Measurements from ENCODE around the gene NEB. TPM values are rescaled to one million over a fixed set of nuclear protein-coding genes. Genes with fewer than 3 reads are reported as not detected.

The NEB gene, protein sequence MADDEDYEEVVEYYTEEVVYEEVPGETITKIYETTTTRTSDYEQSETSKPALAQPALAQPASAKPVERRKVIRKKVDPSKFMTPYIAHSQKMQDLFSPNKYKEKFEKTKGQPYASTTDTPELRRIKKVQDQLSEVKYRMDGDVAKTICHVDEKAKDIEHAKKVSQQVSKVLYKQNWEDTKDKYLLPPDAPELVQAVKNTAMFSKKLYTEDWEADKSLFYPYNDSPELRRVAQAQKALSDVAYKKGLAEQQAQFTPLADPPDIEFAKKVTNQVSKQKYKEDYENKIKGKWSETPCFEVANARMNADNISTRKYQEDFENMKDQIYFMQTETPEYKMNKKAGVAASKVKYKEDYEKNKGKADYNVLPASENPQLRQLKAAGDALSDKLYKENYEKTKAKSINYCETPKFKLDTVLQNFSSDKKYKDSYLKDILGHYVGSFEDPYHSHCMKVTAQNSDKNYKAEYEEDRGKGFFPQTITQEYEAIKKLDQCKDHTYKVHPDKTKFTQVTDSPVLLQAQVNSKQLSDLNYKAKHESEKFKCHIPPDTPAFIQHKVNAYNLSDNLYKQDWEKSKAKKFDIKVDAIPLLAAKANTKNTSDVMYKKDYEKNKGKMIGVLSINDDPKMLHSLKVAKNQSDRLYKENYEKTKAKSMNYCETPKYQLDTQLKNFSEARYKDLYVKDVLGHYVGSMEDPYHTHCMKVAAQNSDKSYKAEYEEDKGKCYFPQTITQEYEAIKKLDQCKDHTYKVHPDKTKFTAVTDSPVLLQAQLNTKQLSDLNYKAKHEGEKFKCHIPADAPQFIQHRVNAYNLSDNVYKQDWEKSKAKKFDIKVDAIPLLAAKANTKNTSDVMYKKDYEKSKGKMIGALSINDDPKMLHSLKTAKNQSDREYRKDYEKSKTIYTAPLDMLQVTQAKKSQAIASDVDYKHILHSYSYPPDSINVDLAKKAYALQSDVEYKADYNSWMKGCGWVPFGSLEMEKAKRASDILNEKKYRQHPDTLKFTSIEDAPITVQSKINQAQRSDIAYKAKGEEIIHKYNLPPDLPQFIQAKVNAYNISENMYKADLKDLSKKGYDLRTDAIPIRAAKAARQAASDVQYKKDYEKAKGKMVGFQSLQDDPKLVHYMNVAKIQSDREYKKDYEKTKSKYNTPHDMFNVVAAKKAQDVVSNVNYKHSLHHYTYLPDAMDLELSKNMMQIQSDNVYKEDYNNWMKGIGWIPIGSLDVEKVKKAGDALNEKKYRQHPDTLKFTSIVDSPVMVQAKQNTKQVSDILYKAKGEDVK (N-terminal part only)
- total RNA-seq (2014; rRNA removed; shearing (Covaris generic)) = 0.17 and 0.48 TPM in 2 replicates

DNA sequence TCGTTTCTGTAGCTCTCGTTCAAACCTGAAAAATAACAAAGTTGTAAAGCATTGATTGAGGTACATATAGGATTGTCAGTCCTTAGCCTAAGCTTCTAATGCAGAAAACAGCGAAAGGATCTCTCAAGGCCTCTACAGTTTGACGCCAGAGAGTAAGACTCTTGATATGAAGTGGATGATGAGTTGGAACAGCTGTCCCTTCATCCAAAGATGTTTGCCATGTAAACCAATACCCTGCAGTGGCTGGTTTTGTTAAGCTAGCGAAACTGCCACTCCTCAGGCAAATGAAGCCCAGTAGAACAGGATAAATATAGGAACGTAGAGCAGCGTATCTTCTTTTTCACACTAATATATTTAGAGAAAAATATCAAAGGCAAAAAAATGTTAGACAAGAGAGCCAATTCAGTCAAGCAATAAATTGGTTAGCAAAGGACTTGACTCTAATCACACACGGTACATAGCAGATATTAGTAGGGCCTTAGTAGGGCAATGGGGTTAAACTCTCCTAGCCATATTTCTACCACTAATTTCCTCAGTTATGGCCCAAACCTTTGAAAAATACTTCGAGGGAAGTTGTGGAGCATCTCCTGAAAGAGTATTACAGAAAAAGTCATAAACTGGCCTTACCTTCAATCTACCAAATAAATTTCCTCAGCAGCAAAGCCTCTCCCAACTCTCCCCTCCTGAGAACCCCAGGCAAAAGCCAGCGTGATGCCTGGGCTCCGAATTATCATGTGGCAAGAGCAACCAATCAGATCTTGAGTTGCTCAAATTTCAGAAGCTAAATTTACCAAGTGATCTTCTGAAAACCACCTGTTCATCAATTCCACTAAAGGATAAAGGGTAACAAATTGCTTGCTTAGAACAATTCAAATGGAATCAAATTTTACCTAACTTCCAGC, at the start of gene NEB:
TSS of gene NEB (minus strand) at position 706 of the 902 bp plus-strand sequence. CDS start 1,320 bp downstream, outside the sequence.
- DNase-seq (ENCODE audit: low read depth) = no peak

DNA sequence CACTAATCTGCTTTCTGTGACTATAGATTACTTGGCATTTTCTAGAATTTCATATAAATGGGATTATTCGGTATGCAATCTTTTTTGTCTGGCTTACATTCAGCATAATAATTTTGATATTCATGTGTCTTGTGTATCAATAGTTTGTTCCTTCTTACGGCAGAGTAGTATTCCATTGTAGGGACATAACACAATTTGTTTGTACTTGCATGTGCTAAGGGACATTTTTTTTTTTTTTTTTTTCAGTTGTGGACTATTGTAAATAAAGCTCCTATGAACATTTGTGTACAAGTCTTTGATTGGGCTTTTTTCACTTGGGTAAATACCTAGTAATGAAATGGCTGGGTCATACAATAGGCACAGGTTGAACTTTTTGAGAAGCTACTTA, 48.9 kb upstream of the NEB start:
- no peak for DNase-seq (ENCODE audit: low read depth)

DNA sequence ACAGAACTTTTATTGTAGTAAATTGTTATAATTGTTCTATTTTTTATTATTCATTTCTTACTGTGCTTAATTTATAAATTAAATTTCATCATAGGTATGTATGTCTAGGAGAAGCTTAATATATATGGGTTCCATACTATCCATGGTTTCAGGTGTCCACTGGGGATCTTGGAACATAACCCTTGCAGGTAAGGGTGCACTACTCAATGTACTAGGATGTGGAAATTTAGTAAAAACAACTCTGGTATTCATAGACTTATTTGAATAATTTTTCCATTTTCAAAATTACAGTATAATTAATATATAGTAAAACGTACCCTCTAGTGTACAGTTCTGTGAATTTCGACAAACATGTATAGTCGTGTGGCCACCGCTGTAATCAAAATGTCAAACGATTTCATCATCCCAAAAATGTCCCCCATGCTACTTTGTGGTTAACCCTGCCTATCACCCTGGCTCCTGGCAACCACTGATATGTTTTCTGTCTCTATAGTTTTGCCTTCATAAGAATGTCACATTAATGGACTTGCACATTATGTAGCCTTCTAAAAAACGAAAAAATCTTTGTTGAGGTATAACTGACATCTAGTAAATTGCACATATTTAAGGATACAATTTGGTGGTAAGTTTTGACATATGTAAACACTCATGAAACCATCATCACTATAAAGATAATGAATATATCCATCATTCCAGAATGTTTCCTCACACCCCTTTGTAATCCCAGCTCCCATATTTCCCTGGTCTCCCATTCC, 48.3 kb upstream of the NEB start:
- DNase-seq (ENCODE audit: low read depth) = no peak

DNA sequence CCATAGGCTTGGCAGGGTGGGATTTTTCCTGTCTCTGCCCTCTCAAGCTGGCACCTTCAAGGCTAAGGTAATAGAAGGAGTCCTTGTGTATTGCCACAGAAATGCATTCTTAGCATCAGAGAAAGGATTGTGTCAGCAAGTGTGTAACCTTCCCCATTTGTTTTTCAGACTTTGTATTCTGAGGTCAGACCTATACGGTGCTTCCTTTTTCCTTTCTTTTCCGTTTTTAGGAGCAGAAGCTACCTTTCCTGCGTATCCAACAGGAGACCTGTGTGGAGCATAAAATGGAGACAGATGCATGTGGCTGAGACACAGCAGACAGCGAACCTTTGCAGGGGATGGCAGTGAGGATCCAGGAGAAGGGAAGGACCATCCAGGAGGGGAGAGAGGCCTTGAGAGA, 47.4 kb upstream of the NEB start:
- no peak for DNase-seq (ENCODE audit: low read depth)

DNA sequence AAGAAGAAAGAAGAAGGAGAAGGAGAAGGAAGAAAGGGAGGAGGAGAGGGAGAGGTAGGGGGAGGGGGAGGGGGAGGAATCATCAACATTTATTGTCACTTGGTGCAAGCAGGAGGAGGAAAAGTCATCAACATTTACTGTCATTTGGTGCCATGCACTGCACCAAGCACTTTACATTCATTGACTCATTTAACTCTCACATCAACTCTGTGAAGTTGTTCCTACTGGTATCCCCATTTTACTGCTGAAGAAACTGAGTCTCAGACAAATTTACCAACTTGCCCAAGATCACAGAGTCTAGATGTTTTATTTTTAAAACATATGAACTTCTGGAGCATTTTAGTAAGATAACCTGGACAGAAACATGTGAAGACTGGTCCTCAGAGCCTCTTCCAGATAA, 46.7 kb upstream of the NEB start:
- DNase-seq (ENCODE audit: low read depth) = no peak

DNA sequence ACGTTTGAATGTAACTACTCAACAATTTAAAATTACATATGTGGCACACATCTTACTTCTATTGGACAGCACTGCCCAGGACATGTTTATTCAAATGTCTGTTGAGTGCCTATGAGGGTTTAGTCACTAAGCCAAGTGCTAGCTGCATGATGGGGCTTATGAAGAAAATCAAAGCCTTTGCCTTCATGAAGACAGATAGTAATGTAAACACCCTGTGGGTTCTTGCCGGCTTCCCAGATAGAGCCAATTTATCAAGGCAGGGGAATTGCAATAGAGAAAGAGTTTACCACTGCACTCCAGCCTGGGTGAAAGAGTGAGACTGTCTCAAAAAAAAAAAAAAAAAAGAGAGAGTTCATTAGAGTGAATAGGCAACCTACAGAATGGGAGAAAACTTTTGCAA, 43.7 kb upstream of the NEB start:
- no peak for DNase-seq (ENCODE audit: low read depth)

DNA sequence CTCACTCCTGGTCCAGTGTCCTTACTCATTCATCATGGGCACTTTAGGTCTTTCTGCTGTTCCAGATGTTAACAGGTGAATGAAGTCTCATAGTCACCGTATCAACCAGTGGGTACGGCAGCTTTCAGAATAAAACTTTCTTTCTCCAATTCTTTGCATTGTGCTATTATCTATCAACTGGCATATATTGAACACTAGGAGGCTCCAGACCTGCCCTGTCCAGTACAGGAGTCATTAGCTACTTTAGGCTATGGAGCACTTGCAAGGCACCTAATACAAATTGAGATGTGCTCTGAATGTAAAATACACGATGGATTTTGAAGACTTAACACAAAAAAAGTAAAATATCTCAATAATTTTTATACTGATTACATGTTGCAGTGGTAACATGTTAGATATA, 43.2 kb upstream of the NEB start:
- no peak for DNase-seq (ENCODE audit: low read depth)

DNA sequence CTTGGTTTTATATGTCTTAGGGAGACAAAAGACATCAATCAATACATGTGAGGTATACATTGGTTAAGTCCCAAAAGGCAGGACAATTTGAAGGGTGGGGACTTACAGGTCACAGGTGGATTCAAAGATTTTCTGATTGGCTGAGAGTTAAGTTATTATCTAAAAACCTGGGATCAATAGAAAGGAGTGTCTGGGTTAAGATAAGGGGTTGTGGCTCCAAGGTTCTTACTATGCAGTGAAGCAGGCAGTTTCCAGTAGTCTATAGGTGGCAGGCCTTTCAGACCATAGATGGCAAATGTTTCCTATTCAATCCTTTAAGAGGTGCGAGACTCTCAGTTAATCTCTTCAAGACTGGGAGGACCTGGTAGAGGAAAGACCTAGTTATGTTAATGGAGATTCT, 42.1 kb upstream of the NEB start:
- DNase-seq (ENCODE audit: low read depth) = no peak

DNA sequence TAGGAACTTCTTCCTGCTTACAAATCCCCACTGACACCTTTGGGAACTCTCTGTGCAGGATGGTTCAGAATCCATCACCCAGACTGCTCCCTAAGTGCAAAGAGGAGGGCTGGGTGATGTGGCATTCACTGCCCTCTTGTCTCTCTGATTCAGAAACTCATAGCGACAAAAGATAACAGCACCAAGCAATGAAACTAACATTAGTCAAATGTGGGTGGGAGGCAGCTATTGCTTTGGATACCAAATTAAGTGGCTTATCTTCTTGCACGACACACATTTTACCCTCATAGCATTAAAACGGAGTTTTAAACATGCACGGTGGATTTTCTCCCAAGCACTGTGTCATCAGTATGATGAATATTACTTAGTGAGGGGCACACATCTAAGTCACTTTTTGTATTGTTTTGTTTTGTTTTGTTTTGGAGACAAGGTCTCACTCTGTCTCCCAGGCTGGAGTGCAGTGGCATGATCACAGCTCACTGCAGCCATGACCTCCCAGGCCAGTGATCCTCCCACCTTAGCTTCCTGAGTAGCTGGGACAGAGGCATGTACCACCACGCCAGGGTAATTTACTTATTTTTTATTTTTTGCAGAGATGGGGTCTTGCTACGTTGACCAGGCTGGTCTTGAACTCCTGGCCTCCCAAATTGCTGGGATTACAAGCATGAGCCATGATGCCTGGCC, 40.9 kb upstream of the NEB start:
- peak; percentile 46 for DNase-seq (ENCODE audit: low read depth)

DNA sequence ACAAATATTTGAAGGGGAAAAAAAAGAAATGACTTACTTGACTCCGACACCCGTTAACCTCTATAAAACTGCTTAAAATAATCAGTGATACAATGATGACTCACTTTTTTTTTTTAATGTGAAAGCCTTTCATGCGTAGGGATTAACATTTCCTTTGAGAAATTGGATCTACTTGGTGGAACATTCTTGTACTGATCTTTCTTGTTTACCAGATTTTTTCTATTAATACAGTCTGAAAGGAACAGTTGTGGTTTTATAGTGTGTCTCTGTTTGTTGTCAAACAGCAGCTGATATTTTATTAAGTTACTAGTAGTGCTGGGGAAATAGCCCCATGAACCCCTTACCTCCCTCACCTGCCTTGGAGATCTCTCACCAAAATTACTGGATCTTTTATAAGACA, 40.2 kb upstream of the NEB start:
- peak; percentile 12 for DNase-seq (ENCODE audit: low read depth)

DNA sequence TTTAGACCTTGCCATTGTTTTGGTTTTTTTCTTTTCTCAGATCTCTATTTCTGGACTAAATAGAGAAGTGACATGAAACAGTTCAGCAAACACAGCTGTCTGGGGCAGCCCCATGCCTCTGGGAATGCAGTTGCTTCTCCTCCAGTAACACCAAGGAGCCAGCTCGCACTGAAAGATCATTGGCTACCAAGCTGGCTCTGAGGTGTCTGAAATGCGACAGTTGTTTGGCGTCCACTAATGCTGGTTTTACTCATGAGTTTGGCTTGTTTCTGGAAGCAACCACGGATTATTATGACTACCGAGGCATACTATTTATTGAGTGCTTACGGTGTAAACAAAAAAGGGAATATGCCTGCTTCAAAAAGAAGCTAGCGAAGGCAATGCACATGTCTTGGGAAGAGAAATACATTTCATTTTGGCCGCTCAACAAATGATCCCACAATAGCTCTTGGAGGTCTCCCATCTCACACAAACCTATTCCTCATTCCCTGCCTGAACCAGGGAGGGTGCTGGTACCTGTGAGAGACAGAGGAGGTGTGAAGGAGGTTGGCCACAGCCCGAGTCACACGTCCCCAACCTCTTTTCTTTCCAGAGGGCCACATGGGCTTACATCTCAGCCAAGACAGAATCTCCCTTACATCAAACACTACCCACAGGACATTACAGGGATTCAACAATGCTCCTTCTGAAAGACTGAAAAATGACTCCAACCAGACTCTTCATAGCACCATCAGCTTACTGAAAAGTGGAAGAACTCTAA, 37.5 kb upstream of the NEB start:
- no peak for DNase-seq (ENCODE audit: low read depth)

DNA sequence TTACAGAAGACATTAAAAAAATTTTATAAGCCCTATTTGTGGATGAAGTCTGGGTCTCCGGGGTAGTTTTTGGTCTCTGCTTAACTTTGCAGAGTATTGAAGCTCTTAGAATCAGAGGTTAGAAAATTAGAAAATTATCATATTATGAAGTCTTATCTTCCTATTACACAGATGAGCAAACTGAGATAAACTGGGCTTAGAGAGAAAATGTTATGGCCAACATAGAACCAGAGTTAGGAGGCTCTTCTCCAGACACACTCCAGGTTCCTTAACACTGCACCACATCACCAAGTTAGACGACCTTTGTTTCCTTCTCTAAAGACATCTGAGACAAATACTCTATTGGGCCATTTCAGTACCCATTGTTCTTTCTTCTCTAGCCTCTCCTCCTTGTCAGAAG, 36.7 kb upstream of the NEB start:
- DNase-seq (ENCODE audit: low read depth) = no peak

DNA sequence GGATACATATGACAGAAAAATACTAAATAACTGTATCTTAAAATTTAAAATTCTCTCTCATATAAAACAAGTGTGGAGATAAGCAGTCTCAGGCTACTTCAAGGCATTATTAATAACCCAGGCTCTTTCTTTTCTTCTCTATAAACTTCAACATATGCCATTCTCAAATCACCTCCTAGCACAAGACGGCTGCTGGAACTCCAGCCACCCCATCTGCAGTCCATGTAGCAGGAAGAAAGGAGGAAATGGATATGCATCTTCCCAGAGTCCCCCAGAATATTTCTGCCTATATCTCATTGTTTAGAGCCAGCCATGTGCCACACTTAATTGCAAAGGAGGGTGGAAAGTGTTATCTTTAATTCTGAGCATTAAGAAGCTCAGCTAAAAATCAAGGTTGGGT, 35.3 kb upstream of the NEB start:
- no peak for DNase-seq (ENCODE audit: low read depth)

DNA sequence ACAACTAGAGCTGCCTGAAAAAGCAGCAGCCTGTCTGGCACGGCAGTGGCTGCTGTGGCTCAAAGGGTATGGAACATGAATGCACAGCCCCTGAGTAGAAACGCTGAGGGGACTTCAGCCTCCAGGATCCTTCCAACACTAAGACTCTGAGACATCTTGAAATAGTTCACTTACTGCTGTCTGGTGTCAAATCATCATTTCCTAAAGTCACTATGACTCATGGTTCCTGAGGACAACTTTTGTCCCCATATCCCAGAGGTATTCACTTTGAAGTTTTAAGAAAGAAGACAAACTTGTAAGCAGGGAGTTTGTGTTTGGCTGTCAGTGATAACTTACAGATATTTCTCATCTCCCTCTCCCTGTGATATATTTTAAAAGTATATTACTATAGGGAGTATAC, 33.3 kb upstream of the NEB start:
- no peak for DNase-seq (ENCODE audit: low read depth)

DNA sequence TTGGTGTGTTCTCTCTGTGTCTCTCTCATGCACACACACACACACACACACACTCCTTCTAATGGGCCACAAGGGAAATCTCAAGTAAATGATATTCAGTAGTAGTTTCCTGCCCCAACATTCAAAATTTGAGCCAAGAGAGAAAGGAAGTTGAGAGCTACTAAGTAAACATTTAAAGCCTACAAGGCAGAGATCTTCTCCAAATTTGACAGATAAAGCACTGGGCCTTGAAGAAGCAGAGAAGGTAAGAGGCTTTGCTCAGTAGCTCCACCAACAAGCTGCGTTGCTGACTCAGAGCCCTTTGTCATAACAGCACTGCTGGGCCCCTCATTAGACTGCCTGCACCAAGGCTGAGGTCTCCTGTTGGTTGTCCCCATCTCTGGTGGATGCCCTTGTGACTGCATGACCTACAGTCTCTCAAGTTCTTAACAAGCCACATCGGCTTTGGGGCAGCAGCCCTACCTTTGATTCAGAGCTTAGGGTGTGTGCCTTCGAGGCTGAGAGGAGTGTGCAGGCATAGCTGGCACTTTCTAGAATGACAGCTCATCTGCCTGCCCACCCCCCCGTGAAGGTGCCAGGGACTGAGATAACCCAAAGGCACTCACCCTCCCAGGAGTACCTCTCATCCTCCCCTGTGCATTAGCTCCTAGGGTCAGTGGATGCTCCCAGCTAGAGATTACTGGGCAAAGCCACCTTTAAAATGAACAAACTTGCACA, 32.3 kb upstream of the NEB start:
- DNase-seq (ENCODE audit: low read depth) = no peak

DNA sequence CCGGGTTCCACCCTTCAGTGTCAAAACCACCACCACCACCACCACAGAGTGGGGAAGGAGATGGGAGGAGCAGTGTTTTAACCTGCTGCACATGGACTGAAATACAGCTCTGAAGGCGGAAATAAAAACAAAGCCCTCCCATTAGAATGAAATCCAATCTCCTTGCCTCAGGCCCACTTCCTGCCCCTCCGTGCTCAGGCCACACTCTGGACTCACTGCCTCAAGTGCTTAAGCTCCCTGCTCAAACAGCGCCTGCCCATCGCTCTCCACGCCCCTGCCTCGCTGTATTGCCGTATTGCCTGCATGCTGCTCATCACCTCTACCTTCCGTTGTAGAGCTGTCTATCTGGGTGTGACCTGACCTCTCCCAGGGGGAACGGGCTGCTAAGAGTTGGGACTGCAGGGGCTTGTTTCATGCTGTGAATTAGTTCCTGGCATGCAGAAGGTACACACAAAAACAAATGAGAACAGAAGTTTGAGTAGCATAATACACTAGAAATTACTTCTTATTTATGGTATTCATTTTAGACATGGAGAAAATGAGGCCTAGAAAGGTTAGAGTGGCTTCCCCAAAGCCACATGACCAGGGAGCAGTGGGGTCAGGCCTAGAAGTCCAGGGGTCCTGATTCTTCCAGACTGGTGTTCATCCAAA, 31.6 kb upstream of the NEB start:
- DNase-seq (ENCODE audit: low read depth) = peak; percentile 26

DNA sequence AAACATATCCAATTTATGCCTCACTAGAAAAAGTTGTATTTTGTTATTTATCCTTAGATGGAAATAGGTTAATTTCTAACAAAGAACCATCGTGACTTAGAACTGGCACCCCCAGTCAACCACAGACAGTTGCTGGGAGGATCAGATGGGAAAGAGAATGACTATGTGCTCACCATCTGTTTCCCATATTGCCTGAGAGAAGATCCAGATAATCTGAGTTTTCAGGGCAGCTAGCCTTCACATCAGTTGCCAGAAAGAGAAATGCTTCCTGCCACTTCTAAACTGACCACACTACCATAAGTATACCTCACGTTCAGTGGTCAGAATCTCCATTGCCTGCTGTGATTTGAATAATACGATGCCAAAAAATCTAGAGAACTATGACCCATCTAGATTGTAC, 28.4 kb upstream of the NEB start:
- no peak for DNase-seq (ENCODE audit: low read depth)

DNA sequence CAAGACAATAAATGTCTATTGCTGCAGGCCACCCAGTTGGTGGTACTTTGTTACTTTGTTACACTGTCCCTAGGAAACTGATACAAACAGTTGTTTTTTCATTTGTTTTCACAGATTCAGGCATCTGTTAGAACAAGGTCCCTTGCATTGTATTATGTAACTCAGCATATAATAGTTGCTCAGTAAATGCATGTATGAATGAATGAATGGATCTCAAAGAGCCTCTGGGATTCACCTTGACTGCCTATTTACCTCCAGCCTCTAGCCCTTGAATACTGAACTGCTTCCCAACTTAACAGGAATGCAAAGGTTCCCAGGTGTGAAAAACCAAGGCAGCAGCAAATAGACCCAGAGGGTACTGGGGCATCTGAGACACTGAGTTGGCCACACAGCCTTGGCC, 27.4 kb upstream of the NEB start:
- no peak for DNase-seq (ENCODE audit: low read depth)
